HG02759 (cell line): ENCODE measurements around the gene TMPRSS3.

ENCODE experiments used
- ATAC-seq: cut with Tn5 transposase; IDR thresholded peaks from one replicate; pipeline ENCODE4 v1.9.1; 2021; ENCODE audit warnings: mild to moderate bottlenecking, moderate library complexity; ENCODE audit not compliant: unreplicated experiment

TMPRSS3 gene

DNA sequence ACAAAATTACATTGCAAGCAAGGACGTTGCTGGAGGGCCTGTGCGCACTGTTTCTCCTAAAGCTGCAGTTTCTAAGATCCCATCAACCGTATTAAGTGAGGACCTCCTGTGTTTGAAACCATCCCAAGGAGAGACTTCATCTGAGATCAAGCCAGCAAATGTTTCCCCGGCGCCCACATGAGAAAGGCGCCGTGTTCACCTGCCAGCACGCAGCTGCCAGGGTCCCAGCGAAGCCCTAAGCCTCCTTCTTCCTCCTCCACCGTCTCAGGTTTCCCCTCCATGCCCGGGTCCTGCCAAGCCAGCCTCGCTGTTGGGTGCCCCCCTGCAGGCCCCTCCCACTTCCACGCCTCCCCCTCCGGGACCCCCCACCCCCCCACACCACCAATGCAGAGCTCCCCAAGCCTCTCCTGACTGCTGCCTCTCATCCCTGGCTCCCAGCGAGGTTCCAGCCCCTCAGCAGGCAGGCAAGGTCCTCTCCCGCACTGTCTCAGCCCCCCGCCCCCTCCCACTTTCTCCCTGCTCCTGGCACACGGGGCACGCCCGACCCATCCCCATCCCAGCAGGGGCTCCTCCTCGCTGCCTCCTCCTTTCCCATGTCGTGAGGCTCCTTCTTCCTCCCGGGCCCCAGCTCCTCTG lies 20.9 kb downstream of the TMPRSS3 start:
- ATAC-seq: no peak

DNA sequence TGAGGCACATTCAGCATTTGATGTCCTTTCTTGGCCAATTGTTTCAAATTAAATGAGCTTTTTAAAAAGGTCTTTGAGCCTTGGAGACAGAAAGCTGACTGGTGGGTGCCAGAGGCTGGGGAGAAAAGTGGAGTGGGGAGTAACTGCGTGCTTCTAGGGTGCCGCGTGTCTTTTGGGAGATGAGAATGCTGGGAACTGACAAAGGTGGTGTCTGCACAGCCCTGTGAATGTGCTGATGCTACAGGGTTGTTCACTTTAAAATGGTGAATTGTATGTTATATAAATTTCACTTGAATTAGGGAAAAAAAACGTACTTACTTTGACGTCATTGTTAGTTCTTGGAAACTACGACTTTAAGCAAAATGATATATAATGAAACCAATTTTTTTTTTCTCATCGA lies 21.4 kb downstream of the TMPRSS3 start:
- ATAC-seq: no peak

DNA sequence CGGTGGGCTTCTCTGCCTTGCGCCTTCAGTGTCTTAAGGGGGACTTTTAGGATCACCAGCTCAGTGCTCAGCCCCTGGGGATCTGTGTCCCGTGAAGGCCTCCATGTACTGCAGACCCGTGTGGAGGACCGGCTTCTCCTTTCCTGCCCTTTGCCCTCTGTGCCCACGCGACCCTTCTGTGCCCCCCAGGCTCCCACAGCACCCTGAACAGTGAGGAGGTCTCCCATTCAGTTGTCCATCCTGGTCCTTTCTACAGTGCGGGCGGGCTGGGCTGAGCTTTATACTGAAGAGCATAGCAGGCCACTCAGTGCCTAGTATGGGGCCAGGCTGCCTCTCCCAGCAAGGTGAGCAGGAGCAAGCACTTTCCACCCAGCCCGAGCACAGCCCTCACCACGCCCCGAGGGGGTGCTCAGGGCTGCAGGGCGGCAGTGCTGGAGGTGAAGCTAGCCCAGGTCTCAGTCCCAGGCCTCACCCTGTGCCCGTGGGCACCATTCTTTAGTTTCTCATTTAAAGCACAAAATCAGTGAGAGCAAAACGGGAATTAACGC lies 21.9 kb downstream of the TMPRSS3 start:
- no peak for ATAC-seq

GRCh38 chr21:42373196-42373907 lies 22.5 kb downstream of the TMPRSS3 start:
- ATAC-seq: no peak

GRCh38 chr21:42370894-42371654 lies 24.8 kb downstream of the TMPRSS3 start:
- no peak for ATAC-seq

- no peak for ATAC-seq
Observed at GRCh38 chr21:42369821-42370220, 26.0 kb downstream of the TMPRSS3 start.

GRCh38 chr21:42367367-42368165 lies 28.3 kb downstream of the TMPRSS3 start:
- no peak for ATAC-seq

DNA sequence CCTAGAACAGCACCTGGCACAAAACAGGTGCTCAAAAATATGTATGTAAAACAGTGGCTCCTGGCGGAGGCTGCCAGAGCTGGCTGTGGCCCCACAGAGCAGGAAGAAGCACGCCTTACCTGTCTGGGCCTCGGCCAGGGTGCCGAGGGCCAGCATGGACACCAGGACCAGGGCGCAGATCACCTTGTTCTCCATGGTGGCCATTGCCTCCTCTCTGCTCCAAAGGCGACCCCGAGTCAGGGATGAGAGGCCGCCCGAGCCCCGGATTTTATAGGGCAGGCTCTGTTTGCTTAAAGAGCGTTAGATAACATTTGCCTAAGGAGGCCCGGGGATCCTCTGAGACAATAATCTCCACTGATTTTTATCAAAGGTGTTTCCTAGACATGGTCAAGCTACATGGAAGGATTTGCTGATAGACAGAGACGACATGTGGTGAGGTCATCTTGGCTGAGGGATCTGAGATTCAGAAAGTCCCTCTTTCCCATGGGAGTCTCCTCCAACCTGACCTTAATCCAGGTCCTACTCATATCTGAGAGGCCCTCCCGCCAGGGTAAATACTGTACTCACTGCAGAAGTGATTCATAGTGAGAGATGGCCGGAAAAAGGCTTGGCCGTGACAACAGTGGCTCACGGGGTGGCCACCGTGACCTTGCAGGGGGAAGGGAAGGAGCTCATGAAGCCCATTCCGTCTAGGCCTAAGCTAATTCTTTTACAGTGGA lies 29.4 kb downstream of the TMPRSS3 start, which contains the start of gene TFF1:
Gene TFF1, minus strand, starts transcription at position 244 of the 719 bp plus-strand sequence. Its CDS starts 40 bp downstream, at position 204.
- no peak for ATAC-seq

DNA sequence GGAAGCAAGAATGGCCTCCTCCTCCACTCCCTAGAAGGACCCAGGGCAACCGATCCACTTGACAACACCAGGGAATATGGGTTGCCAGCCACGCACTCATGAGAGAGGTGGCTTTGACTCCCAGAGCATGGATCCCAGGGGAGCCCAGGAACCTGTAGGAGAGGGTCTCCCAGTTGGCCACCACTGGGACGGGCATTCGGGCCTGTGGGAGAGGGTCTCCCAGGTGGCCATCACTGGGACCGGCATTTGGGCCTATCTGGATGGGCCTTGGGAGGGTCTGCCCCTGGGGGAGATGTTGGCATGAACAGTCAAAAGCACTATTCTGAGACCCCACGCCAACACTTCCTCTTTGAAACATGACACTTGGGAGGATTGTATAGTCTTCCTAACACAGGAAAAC lies 30.1 kb downstream of the TMPRSS3 start:
- ATAC-seq: no peak

DNA sequence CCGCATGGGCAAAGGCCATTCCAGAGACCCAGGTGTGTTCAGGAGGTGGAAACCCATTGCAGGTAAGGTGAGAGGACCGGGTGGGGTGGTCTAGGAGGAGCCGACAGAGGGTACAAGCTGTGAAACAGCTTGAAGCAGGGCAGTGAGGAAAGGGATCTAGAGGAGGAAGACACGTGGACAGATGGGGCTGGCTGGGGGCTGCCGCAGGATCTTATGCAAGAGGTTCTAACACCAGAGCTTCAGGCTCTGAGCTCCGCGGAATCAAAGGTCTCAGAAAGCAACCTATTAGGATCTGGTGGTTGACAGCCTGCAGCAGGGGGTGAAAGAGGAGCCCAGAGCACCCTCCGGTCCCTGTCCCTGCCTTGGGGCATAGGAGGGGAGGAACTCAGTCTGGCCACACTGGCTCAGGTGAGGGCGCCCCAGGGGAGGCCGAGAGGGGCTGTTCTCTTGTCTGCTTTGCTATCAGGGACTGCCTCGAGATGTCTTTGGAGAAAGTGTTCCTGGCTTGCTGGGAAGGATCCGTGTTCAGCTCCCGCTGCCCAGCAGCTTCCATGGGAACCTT lies 31.5 kb downstream of the TMPRSS3 start:
- ATAC-seq: no peak

GRCh38 chr21:42363312-42363711 lies 32.5 kb downstream of the TMPRSS3 start:
- no peak for ATAC-seq

GRCh38 chr21:42362700-42363099 lies 33.2 kb downstream of the TMPRSS3 start:
- no peak for ATAC-seq

DNA sequence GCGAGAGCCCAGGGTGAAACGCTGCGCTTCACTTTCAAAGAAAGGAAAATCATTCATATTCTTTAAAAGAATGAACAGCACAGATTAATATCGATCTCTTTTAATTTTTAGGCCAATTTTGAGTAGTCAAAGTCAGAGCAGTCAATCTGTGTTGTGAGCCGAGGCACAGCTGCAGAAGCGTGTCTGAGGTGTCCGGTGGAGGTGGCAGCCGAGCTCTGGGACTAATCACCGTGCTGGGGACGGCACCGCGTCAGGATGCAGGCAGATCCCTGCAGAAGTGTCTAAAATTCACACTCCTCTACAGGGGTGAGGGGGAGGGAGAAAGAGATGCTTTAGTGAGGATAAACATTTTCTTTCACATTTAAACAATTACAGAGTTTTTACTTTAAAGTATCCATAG lies 33.7 kb downstream of the TMPRSS3 start:
- no peak for ATAC-seq

DNA sequence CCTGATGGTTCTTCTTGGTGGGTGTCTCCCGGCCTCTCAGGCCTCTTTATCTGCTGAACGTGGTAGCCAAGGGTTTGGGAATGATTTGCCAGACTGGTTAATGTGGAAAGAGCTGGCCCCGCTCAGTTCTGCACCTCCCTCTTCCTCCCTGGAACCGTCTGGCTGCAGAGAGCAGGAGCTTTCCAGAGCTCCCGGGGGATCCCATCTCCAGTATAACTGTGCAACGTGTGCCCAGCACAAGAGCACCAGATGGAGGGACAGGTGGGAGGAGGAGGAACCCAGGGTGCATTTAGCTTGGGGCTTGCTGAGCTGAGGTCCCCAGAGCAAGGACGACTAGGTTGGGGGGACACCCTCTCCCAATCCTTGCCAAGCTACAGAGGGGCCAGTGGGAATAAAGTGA lies 34.6 kb downstream of the TMPRSS3 start:
- ATAC-seq: no peak

DNA sequence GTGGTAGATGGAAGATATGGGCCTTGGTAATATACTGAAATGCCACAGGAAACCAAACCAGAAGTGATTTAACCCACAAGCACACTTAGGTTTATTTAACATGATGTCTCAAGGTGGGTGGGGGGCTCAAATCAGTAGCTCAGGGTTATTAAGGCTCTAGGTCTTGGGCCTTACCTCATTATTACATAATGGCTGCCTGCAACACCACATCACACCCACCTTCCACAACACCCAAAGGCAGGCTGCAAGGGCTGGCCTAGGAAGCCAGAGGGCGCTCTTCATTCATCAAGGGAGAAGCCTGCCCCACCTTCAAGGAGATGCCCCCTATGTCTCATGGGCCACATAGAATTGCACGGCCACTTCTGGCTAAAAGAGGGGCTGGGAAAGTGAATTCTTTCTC lies 35.5 kb downstream of the TMPRSS3 start:
- ATAC-seq: no peak

- no peak for ATAC-seq
Observed at GRCh38 chr21:42358937-42359336, 36.9 kb downstream of the TMPRSS3 start.

DNA sequence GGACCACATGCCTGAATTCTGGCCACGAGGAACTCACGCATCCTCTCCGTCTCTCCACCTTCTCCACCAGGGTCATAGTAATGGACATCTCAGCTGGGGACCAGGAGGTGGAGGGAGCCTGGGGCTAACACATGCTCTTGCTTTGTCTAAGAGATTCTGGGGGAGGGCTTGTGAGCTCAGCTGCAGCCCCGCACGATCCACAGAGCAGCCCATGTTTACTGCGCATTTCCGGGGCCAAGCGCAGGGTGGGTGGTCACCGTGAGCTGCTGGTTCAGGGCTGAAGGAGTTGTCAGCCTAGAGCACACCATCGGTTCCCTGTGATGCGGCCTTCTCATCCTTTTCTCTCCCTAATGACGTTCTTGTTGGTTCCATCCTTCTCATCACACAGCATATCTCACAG lies 37.6 kb downstream of the TMPRSS3 start:
- no peak for ATAC-seq

GRCh38 chr21:42357307-42357706 lies 38.5 kb downstream of the TMPRSS3 start:
- ATAC-seq: no peak

GRCh38 chr21:42356650-42357049 lies 39.2 kb downstream of the TMPRSS3 start:
- ATAC-seq: no peak

DNA sequence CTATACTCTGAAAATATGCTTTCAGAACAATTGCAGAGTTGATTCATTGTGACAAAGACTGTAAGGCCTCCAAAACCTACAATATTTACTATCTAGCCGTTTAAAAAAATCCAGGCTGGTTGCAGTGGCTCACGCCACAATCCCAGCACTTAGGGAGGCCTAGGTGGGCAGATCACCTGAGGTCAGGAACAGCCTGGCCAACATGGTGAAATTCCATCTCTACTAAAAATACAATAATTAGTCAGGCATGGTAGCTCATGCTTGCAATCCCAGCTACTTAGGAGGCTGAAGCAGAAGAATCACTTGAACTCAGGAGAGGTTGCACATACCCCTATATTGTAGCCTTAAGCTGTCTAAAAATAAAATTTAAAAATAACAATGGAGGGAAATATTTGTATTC lies 39.8 kb downstream of the TMPRSS3 start:
- ATAC-seq: no peak
